Esophagus squamous epithelium (tissue), 5 donors: ENCODE measurements around the gene TXNDC11. TPM values are rescaled to one million over a fixed set of nuclear protein-coding genes. Genes with fewer than 3 reads are reported as not detected.

Source experiments
- DNase-seq: peaks from one replicate; lab custom pipeline; 2025; lab: John Stamatoyannopoulos, UW
- H3K27ac ChIP-seq, 4 donors: fragments of 200-600 bp; sonication (generic); one replicate each; pipeline ENCODE4 v1.5.1; 2016 to 2019; ENCODE audit warnings: mild to moderate bottlenecking in 1 of 4
- H3K27me3 ChIP-seq, 4 donors: fragments of 200-600 bp; sonication (generic); 1 replicate in 3 of 4; 2 replicates in 1 of 4; pipeline versions ENCODE4 v1.5.1 to v1.6.0; 2017 to 2021; ENCODE audit warnings: antibody characterized with exemption in 1 of 4
- H3K36me3 ChIP-seq, 3 donors: fragments of 200-600 bp; sonication (generic); one replicate each; pipeline ENCODE4 v1.5.1; 2016 to 2019
- H3K4me1 ChIP-seq, 3 donors: fragments of 200-600 bp; sonication (generic); one replicate each; pipeline ENCODE4 v1.5.1; 2017 to 2019
- H3K4me3 ChIP-seq, 4 donors: fragments of 200-600 bp; sonication (generic); 1 replicate in 3 of 4; 2 replicates in 1 of 4; pipeline ENCODE4 v1.5.1; 2016 to 2019; ENCODE audit warnings: mild to moderate bottlenecking in 2 of 4, moderate library complexity in 1 of 4
- H3K9me3 ChIP-seq, 3 donors: fragments of 200-600 bp; sonication (generic); one replicate each; pipeline ENCODE4 v1.5.1; 2016 to 2019
- CTCF ChIP-seq, 6 experiments: fragments of 450-650 bp in 4 of 6; fragments of 200-600 bp in 2 of 6; sonication (generic) in 2 of 6; IDR thresholded peaks; one replicate each; pipeline ENCODE4 v1.5.1; 2016 to 2019; ENCODE audit warnings: antibody characterized with exemption in 6 of 6, mild to moderate bottlenecking in 4 of 6, moderate library complexity in 4 of 6
- POLR2A ChIP-seq, 4 donors: fragments of 450-650 bp; IDR thresholded peaks; one replicate each; pipeline ENCODE4 v1.6.1; 2017; ENCODE audit warnings: antibody characterized with exemption in 4 of 4, mild to moderate bottlenecking in 4 of 4, moderate library complexity in 3 of 4
- WGBS, 2 donors: methylation state at CpG; one replicate each; pipeline ENCODE4 v1.1.5; 2018; 5-methylcytosine and 5-hydroxymethylcytosine counted together
- intact Hi-C: fragments of 100-400 bp; cut with DNase I; formaldehyde crosslinking; loops from one replicate; pipeline ENCODE4 v1.15.0; 2022
- total RNA-seq, 4 donors: library from RNA; depleted of rRNA; stranded (reverse); fragments of >200 nt; gene quantifications; one replicate each; pipeline ENCODE4 v1.1.0, GENCODE V29; 2016
- donor health status: DM: yes; HTN: yes; CAD: no.

TXNDC11 gene
- total RNA-seq, 4 donors from 2014 or later, result 26.0 to 39.1 (median 35.9) TPM

- H3K9me3 ChIP-seq, result no peaks in the 10 kb centered on the region
- H3K27me3 ChIP-seq, result no peaks in the 10 kb centered on the region
- intact Hi-C loops, result no loop called here
- H3K27ac ChIP-seq, result no peak overlapping the region
- 60 to 71% methylated on average over 6 of the region's 6 CpGs for WGBS, 2 donors
- no peak for TF ChIP-seq POLR2A (IDR thresholded peaks at IDR 0.05)
- no peak for TF ChIP-seq CTCF (IDR thresholded peaks at IDR 0.05)
- no peak overlapping the region for H3K4me3 ChIP-seq
- peaks cover 0 to 40% (median 13%) of the 10 kb centered on the region in 3 donors for H3K4me1 ChIP-seq
- DNase-seq, result no peak
- H3K36me3 ChIP-seq, result peaks cover 3 to 92% (median 20%) of the 10 kb centered on the region in 3 donors
Observed at GRCh38 chr16:11686713-11687380, 55.8 kb downstream of the TXNDC11 start.

GRCh38 chr16:11685844-11686618, 56.6 kb downstream of the TXNDC11 start:
- Histone ChIP-seq H3K27me3 (no peaks in the 10 kb centered on the region), H3K4me1 (peaks cover 7 to 48% (median 21%) of the 10 kb centered on the region in 3 donors), H3K4me3 (no peak overlapping the region), H3K36me3 (peaks cover 3 to 92% (median 12%) of the 10 kb centered on the region in 3 donors), H3K27ac (no peak overlapping the region), H3K9me3 (no peaks in the 10 kb centered on the region)
- intact Hi-C loops, result no loop called here
- WGBS, 2 donors, result 83 to 84% methylated on average over 9 of the region's 9 CpGs
- DNase-seq, result no peak
- TF ChIP-seq CTCF (IDR thresholded peaks at IDR 0.05), result no peak
- no peak for TF ChIP-seq POLR2A (IDR thresholded peaks at IDR 0.05)

- Histone ChIP-seq H3K27me3 (no peaks in the 10 kb centered on the region), H3K4me3 (no peak overlapping the region), H3K4me1 (peaks cover 8 to 57% (median 26%) of the 10 kb centered on the region in 3 donors), H3K36me3 (peaks cover 7 to 93% (median 17%) of the 10 kb centered on the region in 3 donors), H3K9me3 (no peaks in the 10 kb centered on the region), H3K27ac (no peak overlapping the region)
- DNase-seq, result no peak
- 92 to 96% methylated on average over 10 to 11 of the region's 12 CpGs for WGBS, 2 donors
- intact Hi-C loops, result no loop called here
- TF ChIP-seq CTCF (IDR thresholded peaks at IDR 0.05), result no peak
- TF ChIP-seq POLR2A (IDR thresholded peaks at IDR 0.05), result no peak
Observed at GRCh38 chr16:11684231-11685025, 58.2 kb downstream of the TXNDC11 start.

GRCh38 chr16:11683145-11683544, 59.5 kb downstream of the TXNDC11 start:
- Histone ChIP-seq H3K36me3 (peaks cover 11 to 100% (median 22%) of the 10 kb centered on the region in 3 donors), H3K9me3 (no peaks in the 10 kb centered on the region), H3K27ac (peak overlapping the region in 2 of 4 donors; percentile 1 to 27), H3K4me3 (no peak overlapping the region), H3K27me3 (no peaks in the 10 kb centered on the region), H3K4me1 (peaks cover 16 to 63% (median 33%) of the 10 kb centered on the region in 3 donors)
- WGBS, 2 donors, result 77 to 85% methylated on average over 11 of the region's 11 CpGs
- DNase-seq, result no peak
- TF ChIP-seq CTCF (IDR thresholded peaks at IDR 0.05), result no peak
- TF ChIP-seq POLR2A (IDR thresholded peaks at IDR 0.05), result no peak
- intact Hi-C loops, result no loop called here
